OCI-LY1 (cell line): ENCODE data around the gene NDUFA3.

Experiments
- H2AFZ ChIP-seq: fragments of 200-600 bp; sonication (generic), shearing (Covaris generic); 2 replicates; pipeline ENCODE4 v1.6.0; 2014; ENCODE audit warnings: antibody characterized with exemption, mild to moderate bottlenecking, low read length
- H3F3A ChIP-seq: fragments of 200-600 bp; sonication (generic), shearing (Covaris generic); 2 replicates; pipeline ENCODE4 v1.6.0; 2014; ENCODE audit warnings: mild to moderate bottlenecking, antibody characterized with exemption, low read length, moderate library complexity; ENCODE audit not compliant: insufficient read depth
- H3K27ac ChIP-seq: fragments of 200-600 bp; sonication (generic); 2 replicates; pipeline ENCODE4 v1.5.1; 2014; ENCODE audit warnings: low read length, mixed run types, mild to moderate bottlenecking, low read depth; ENCODE audit not compliant: poor library complexity, severe bottlenecking
- H3K27me3 ChIP-seq: fragments of 200-600 bp; sonication (generic); 2 replicates; pipeline ENCODE4 v1.6.0; 2014; ENCODE audit warnings: antibody characterized with exemption, mild to moderate bottlenecking, low read length, moderate library complexity; ENCODE audit not compliant: insufficient read depth
- H3K36me3 ChIP-seq: fragments of 200-600 bp; sonication (generic); 2 replicates; pipeline ENCODE4 v1.6.1; 2014; ENCODE audit warnings: mild to moderate bottlenecking, antibody characterized with exemption, low read length, moderate library complexity, mixed read lengths; ENCODE audit not compliant: insufficient read depth
- H3K4me1 ChIP-seq: fragments of 200-600 bp; sonication (generic); 2 replicates; pipeline ENCODE4 v1.5.1; 2014; ENCODE audit warnings: mild to moderate bottlenecking, low read length, moderate library complexity; ENCODE audit not compliant: insufficient read depth, severe bottlenecking
- H3K4me2 ChIP-seq: fragments of 200-600 bp; sonication (generic), shearing (Covaris generic); 2 replicates; pipeline ENCODE4 v1.6.1; 2014; ENCODE audit warnings: low read length
- H3K4me3 ChIP-seq: fragments of 200-600 bp; sonication (generic); 2 replicates; pipeline ENCODE4 v1.5.1; 2014; ENCODE audit warnings: low read length, low read depth, mild to moderate bottlenecking, mixed read lengths; ENCODE audit not compliant: poor library complexity, severe bottlenecking
- H3K79me2 ChIP-seq: fragments of 200-600 bp; shearing (Covaris generic); 2 replicates; pipeline ENCODE4 v1.6.1; 2016; ENCODE audit warnings: mixed run types, low read length, mixed read lengths; ENCODE audit not compliant: insufficient read depth
- H3K9ac ChIP-seq: fragments of 200-600 bp; sonication (generic), shearing (Covaris generic); 2 replicates; pipeline ENCODE4 v1.6.1; 2014; ENCODE audit warnings: mild to moderate bottlenecking, low read length, mixed read lengths
- H3K9me2 ChIP-seq: fragments of 200-600 bp; sonication (generic), shearing (Covaris generic); 2 replicates; pipeline ENCODE4 v1.6.1; 2014; ENCODE audit warnings: low read depth, mild to moderate bottlenecking, low read length, mixed read lengths
- H3K9me3 ChIP-seq: fragments of 200-600 bp; shearing (Covaris generic); 2 replicates; pipeline ENCODE4 v1.6.1; 2014; ENCODE audit warnings: low read length, mixed read lengths
- H4K20me1 ChIP-seq: fragments of 200-600 bp; sonication (generic), shearing (Covaris generic); 2 replicates; pipeline ENCODE4 v1.6.0; 2016; ENCODE audit warnings: mild to moderate bottlenecking, low read length; ENCODE audit not compliant: insufficient read depth
- CTCF ChIP-seq: fragments of 200-600 bp; sonication (generic), shearing (Covaris generic); IDR thresholded peaks from 2 replicates; pipeline ENCODE4 v1.5.1; 2017; ENCODE audit warnings: mild to moderate bottlenecking, antibody characterized with exemption, low read length, moderate library complexity, mixed read lengths
- EZH2 ChIP-seq: fragments of 200-600 bp; sonication (generic), shearing (Covaris generic); IDR thresholded peaks from 2 replicates; pipeline ENCODE4 v1.8.0; 2017; ENCODE audit warnings: borderline replicate concordance, mixed run types, mild to moderate bottlenecking, antibody characterized with exemption, low read length, moderate library complexity, mixed read lengths

Gene NDUFA3

GRCh38 chr19:54129617-54129996 is 27.0 kb downstream of the NDUFA3 start:
- H3K4me3 ChIP-seq: no peak overlapping the region
- no peak overlapping the region for H3K27ac ChIP-seq
- H3K36me3 ChIP-seq: peaks cover 64% of the 10 kb centered on the region
- no peaks in the 10 kb centered on the region for H3K27me3 ChIP-seq
- no peak overlapping the region for H2AFZ ChIP-seq
- no peaks in the 10 kb centered on the region for H3K9me3 ChIP-seq
- no peaks in the 10 kb centered on the region for H3K4me1 ChIP-seq
- TF ChIP-seq EZH2 (no peak), CTCF (no peak)
- H3K9ac ChIP-seq: no peak overlapping the region
- no peaks in the 10 kb centered on the region for H3K9me2 ChIP-seq
- no peak overlapping the region for H3K4me2 ChIP-seq
- no peaks in the 10 kb centered on the region for H3K79me2 ChIP-seq
- no peaks in the 10 kb centered on the region for H4K20me1 ChIP-seq
- no peaks in the 10 kb centered on the region for H3F3A ChIP-seq

DNA sequence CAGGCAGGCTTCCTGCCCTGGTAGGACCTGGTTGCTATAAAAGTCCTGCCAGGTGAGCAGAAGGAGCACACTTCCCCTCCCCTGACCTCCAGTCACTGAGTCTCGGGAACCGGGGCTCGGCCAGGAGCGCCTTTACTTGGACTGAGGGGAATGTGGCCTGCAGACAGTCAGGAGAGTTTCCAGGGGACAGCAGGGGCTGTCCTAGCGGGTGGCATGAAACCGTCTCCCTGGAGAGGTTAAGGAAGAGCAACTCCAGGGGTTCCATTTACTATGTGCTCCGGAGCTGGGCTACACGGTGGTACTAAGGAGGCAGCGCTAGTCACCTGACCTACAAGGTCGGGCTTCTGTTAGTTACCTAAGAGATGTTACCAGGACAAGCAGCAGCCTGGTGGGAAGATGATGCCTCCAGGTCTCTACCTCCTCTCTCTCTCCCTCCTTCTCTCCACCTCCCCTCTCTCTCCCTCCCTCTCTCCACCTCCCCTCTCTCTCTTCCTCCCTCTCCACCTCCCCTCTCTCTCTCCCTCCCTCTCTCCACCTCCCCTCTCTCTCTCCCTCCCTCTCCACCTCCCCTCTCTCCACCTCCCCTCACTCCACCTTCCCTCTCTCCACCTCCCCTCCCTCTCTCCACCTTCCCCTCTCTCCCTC is 30.8 kb downstream of the NDUFA3 start:
- Histone ChIP-seq H3K9me3 (no peaks in the 10 kb centered on the region), H3K9ac (no peak overlapping the region), H3K9me2 (no peaks in the 10 kb centered on the region), H3K36me3 (peaks cover 33% of the 10 kb centered on the region), H4K20me1 (no peaks in the 10 kb centered on the region), H3F3A (no peaks in the 10 kb centered on the region), H3K27ac (no peak overlapping the region), H3K27me3 (no peaks in the 10 kb centered on the region), H3K4me3 (no peak overlapping the region), H3K4me1 (peaks cover 12% of the 10 kb centered on the region), H2AFZ (no peak overlapping the region), H3K79me2 (peaks cover 2% of the 10 kb centered on the region; the same call in 1 of the 2 replicates), H3K4me2 (no peak overlapping the region)
- TF ChIP-seq CTCF (no peak), EZH2 (no peak)

DNA sequence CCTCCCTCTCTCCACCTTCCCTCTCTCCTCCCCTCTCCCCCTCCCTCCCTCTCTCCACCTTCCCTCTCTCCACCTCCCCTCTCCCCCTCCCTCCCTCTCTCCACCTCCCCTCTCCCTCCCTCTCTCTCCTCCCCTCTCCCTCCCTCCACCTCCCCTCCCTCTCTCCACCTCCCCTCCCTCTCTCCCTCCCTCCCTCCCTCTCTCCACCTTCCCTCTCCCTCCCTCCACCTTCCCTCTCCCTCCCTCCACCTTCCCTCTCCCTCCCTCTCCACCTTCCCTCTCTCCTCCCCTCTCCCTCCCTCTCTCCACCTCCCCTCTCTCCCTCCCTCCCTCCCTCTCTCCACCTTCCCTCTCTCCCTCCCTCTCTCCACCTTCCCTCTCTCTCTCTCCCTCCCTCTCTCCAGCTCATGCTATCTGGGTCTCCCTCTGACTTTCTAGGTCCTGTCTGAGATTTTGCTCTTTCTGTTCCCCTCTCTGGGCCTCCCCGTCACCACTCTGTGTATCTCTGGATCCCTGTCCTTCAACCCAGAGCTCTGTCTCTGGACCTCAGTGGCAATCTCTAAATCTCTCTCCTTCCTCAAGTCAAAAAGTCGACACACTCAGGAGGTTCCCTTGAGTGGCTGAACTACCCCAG is 31.4 kb downstream of the NDUFA3 start:
- H3K27ac ChIP-seq: no peak overlapping the region
- H3K4me2 ChIP-seq: no peak overlapping the region
- peaks cover 18% of the 10 kb centered on the region for H3K4me1 ChIP-seq
- no peaks in the 10 kb centered on the region for H4K20me1 ChIP-seq
- no peak overlapping the region for H2AFZ ChIP-seq
- H3K9ac ChIP-seq: no peak overlapping the region
- no peaks in the 10 kb centered on the region for H3K9me3 ChIP-seq
- TF ChIP-seq CTCF (no peak), EZH2 (no peak)
- H3F3A ChIP-seq: no peaks in the 10 kb centered on the region
- H3K9me2 ChIP-seq: no peaks in the 10 kb centered on the region
- peaks cover 27% of the 10 kb centered on the region for H3K36me3 ChIP-seq
- H3K4me3 ChIP-seq: no peak overlapping the region
- H3K79me2 ChIP-seq: peaks cover 8% of the 10 kb centered on the region
- H3K27me3 ChIP-seq: no peaks in the 10 kb centered on the region
